ENCODE measurements around the gene CASP5. TPM values are rescaled to one million over a fixed set of nuclear protein-coding genes. Genes with fewer than 3 reads are reported as not detected.
"Not testable (repeated sequence)": the region's sequence is repeated elsewhere in the genome, so short reads cannot be mapped to it uniquely, and the experiment has no call there.

Gene CASP5
- total RNA-seq = not detected in 2 replicates

GRCh38 chr11:105023003-105023402 is at the start of gene CASP5:
Gene CASP5 (minus strand): TSS chr11:105023168. CDS start chr11:105023136, 32 bp downstream.
- DNase-seq (ENCODE audit: low read depth, low spot score) = no peak

- not testable (repeated sequence) for DNase-seq (ENCODE audit: low read depth, low spot score)
Measured at GRCh38 chr11:105072080-105072479, 49.1 kb upstream of the CASP5 start.

GRCh38 chr11:105071089-105071732 is 48.2 kb upstream of the CASP5 start:
- no peak for DNase-seq (ENCODE audit: low read depth, low spot score)

GRCh38 chr11:105070306-105070705 is 47.3 kb upstream of the CASP5 start:
- DNase-seq (ENCODE audit: low read depth, low spot score) = no peak

GRCh38 chr11:105069749-105070148 is 46.8 kb upstream of the CASP5 start:
- not testable (repeated sequence) for DNase-seq (ENCODE audit: low read depth, low spot score)

- not testable (repeated sequence) for DNase-seq (ENCODE audit: low read depth, low spot score)
Measured at GRCh38 chr11:105063245-105063941, 40.4 kb upstream of the CASP5 start.

GRCh38 chr11:105057432-105057831 is 34.5 kb upstream of the CASP5 start:
- no peak for DNase-seq (ENCODE audit: low read depth, low spot score)

GRCh38 chr11:105056446-105056845 is 33.5 kb upstream of the CASP5 start:
- no peak for DNase-seq (ENCODE audit: low read depth, low spot score)

GRCh38 chr11:105054723-105055493 is 31.9 kb upstream of the CASP5 start:
- no peak for DNase-seq (ENCODE audit: low read depth, low spot score)

- no peak for DNase-seq (ENCODE audit: low read depth, low spot score)
Measured at GRCh38 chr11:105052487-105052886, 29.5 kb upstream of the CASP5 start.

GRCh38 chr11:105051559-105051958 is 28.6 kb upstream of the CASP5 start:
- no peak for DNase-seq (ENCODE audit: low read depth, low spot score)

- DNase-seq (ENCODE audit: low read depth, low spot score) = no peak
Measured at GRCh38 chr11:105049481-105049880, 26.5 kb upstream of the CASP5 start.

- peak; percentile 98 for DNase-seq (ENCODE audit: low read depth, low spot score)
Measured at GRCh38 chr11:105046898-105047579, 24.1 kb upstream of the CASP5 start.

- DNase-seq (ENCODE audit: low read depth, low spot score) = no peak
Measured at GRCh38 chr11:105045676-105046296, 22.8 kb upstream of the CASP5 start.

- DNase-seq (ENCODE audit: low read depth, low spot score) = peak; percentile 51
Measured at GRCh38 chr11:105044557-105045524, 21.9 kb upstream of the CASP5 start, which contains the start of gene CARD16. Gene CARD16 (minus strand): TSS chr11:105045335. CDS start chr11:105045297, 38 bp downstream.

GRCh38 chr11:105042178-105042577 is 19.2 kb upstream of the CASP5 start:
- no peak for DNase-seq (ENCODE audit: low read depth, low spot score)

- no peak for DNase-seq (ENCODE audit: low read depth, low spot score)
Measured at GRCh38 chr11:105040703-105041102, 17.7 kb upstream of the CASP5 start.

- DNase-seq (ENCODE audit: low read depth, low spot score) = peak; percentile 26
Measured at GRCh38 chr11:105034813-105035620, 12.0 kb upstream of the CASP5 start, which contains the start of gene CASP1. Gene CASP1 (minus strand): TSS chr11:105035144. CDS start chr11:105035113, 31 bp downstream.

GRCh38 chr11:105034388-105034787 is 11.4 kb upstream of the CASP5 start:
- not testable (repeated sequence) for DNase-seq (ENCODE audit: low read depth, low spot score)
